ENCODE measurements around the gene BCL11A.

BCL11A gene

GRCh38 chr2:60505880-60506260 is 47.6 kb downstream of the BCL11A start:
- peak; percentile 46 for DNase-seq (ENCODE audit: low spot score)

- DNase-seq (ENCODE audit: low spot score) = no peak
These were observed 48.1 kb downstream of the BCL11A start for GRCh38 chr2:60505240-60505879.

GRCh38 chr2:60504049-60504448 is 49.4 kb downstream of the BCL11A start:
- DNase-seq (ENCODE audit: low spot score) = peak; percentile 74

- DNase-seq (ENCODE audit: low spot score) = no peak
These were observed 51.3 kb downstream of the BCL11A start for GRCh38 chr2:60502144-60502543.

DNA sequence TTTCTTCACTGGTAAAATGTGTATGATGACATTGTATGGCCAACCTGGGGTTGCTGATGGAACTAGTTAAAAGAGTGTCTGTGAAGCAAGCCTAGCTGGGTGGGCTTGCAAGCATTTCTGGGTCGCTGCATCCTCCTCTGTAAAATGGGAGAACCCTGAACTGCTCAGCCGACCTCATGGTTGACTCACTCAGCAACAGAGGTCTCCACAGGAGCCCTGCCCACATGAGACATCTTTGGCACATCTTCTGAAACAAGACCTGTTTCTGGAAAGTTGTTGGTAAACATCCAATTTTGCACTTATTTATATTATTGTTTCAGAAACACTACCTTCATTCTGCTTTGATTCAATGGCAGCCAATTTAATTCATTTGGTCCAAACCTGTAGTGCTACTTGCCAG is 52.6 kb downstream of the BCL11A start:
- DNase-seq (ENCODE audit: low spot score) = peak; percentile 38

- DNase-seq (ENCODE audit: low spot score) = peak; percentile 53
These were observed 53.7 kb downstream of the BCL11A start for GRCh38 chr2:60499651-60500265.

DNA sequence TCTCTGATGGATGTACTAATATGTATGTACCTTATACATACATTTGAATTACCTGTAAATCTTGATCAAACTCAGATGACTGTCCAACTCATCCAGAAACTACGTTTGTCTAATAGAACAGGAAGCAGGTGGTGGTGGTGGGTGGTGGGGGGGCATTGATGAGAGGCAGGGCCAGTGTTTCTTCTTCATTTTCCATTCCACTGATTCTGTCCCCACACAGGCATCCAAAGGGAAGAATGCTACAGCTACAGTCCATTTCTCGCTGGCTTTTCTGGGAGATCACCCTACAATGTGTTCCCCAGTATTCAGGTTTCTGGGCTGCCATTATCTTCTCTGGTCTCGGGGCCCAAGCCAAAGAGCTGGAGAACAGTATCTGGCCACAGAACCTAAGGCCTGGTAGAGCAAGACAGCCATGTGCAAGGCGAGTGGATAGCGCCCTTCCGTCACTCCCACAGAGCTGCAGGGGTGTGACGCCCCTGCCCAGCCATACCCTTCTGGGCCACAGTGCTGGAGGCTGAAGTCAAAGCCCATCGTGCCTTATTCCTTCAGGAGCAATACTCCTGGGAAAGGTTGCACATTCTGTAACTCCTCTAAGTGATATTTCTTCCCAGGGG is 54.5 kb downstream of the BCL11A start:
- peak; percentile 41 for DNase-seq (ENCODE audit: low spot score)

DNA sequence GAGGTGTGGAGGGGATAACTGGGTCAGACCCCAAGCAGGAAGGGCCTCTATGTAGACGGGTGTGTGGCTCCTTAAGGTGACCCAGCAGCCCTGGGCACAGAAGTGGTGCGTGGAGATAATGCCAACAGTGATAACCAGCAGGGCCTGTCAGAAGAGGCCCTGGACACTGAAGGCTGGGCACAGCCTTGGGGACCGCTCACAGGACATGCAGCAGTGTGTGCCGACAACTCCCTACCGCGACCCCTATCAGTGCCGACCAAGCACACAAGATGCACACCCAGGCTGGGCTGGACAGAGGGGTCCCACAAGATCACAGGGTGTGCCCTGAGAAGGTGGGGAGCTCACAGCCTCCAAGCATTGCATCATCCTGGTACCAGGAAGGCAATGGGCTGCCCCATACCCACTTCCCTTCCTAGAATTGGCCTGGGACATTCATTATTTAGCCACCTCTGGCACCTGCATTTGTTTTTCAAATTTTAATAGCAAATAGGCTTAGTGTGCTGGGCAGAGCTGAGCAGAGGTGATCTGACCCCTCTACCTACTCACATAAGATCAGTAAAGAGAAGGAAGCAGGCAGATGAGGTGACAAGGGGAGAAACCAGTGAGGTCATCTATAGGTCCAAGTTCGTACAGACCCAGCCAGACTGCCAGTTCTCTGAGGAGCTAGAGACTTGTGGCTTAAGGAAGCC is 55.2 kb downstream of the BCL11A start:
- DNase-seq (ENCODE audit: low spot score) = peak; percentile 82

DNA sequence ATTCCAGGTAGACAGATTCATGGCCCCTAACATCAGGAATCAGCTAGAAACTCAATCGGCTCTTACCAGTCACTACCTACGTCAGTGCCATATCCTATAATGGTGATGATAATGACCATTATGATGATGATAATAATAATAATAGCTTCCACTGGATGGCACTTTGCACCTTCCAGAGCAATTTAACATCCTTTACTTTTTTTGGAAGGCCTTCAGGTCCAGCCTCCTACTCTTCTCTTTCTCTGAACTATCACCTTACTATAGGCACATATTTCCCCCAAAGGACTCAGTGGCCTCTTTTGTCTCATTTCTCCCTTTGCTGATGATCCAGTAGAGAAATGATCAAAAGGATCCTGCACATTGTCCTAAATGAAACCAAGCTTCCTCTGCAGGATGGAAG is 56.0 kb downstream of the BCL11A start:
- no peak for DNase-seq (ENCODE audit: low spot score)

- DNase-seq (ENCODE audit: low spot score) = peak; percentile 31
These were observed 56.5 kb downstream of the BCL11A start for GRCh38 chr2:60496956-60497355.

DNA sequence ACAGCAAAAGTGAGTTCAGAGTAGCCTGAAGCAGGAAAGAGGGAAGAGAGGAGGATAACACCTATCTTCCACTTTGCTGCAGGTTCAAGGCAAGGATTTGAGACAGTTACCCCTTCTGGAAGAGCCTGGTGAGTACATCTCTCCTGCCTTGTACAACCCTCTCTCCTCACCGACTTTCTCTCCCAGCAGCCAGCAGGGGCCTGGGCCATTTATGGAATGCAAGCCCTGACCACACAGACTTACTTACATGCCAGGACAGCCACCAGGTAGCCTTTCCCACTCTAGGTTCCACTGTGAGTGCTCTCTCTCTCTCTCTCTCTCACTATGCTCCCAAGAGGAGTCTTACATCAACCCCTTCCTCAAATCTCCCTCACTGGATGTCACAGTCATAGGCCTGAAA is 57.0 kb downstream of the BCL11A start:
- DNase-seq (ENCODE audit: low spot score) = no peak

GRCh38 chr2:60495041-60495625 is 58.3 kb downstream of the BCL11A start:
- DNase-seq (ENCODE audit: low spot score) = peak; percentile 69

GRCh38 chr2:60493804-60494387 is 59.6 kb downstream of the BCL11A start:
- DNase-seq (ENCODE audit: low spot score) = peak; percentile 37

GRCh38 chr2:60492548-60492947 is 60.9 kb downstream of the BCL11A start:
- DNase-seq (ENCODE audit: low spot score) = peak; percentile 23

DNA sequence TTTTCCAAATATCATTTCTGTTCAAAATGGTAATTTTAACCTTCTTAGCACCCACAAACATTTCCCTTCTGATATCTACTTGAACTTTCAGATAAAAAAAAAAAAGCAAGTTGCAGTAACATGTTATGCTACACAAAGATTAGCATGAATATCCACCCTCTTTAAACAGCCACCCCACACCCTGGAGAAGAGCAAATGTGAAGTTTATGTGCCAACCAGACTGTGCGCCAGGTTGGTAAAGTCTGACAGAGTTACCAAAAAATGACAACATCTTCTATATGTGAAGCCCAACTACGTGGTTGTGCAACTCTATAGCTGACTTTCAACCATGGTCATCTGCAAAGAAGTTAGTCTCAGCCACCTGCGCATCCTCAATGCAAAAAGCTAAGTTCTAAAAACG is 62.6 kb downstream of the BCL11A start:
- DNase-seq (ENCODE audit: low spot score) = peak; percentile 74

GRCh38 chr2:60490441-60490840 is 63.0 kb downstream of the BCL11A start:
- DNase-seq (ENCODE audit: low spot score) = no peak

DNA sequence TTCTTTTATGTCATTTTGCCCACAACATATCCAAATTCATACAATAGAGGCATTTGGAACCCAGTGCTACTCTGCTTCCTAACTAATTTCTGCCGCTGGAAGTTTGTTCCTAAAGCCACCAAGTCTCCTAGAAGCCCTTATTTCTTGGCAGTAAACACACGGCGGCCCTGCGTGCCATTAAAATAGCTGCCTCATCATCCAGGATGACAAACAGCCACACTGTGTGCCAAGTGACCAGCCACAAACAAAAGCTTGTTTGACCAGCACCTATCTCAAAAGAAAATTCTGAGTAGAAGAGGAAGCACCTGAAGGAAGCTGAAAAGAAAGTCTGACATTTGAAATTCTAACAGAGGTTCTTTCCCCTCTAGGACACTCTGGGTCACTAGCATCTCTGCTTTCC is 64.2 kb downstream of the BCL11A start:
- DNase-seq (ENCODE audit: low spot score) = peak; percentile 41

GRCh38 chr2:60488291-60488690 is 65.2 kb downstream of the BCL11A start:
- DNase-seq (ENCODE audit: low spot score) = peak; percentile 15

DNA sequence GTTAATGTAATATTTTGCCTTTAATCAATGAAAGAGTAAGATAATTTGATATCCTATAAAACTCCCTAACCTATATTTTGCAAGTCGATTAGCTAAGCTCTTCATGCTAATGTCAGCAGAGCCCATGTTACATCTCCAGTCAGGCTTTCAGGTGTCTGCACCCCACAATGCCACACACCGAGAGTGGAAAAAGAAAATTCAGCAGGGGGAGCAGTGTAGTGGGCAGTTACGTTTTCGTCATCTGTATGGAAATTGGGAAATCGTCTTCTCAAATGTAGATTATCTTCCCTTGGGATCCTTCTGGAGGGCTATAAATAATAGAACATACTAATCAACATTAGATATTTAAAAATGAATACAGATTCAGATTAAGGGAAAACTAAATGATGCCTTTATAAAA is 66.3 kb downstream of the BCL11A start:
- DNase-seq (ENCODE audit: low spot score) = no peak

- DNase-seq (ENCODE audit: low spot score) = no peak
These were observed 66.9 kb downstream of the BCL11A start for GRCh38 chr2:60486551-60486950.

- no peak for DNase-seq (ENCODE audit: low spot score)
These were observed 67.4 kb downstream of the BCL11A start for GRCh38 chr2:60486067-60486466.

DNA sequence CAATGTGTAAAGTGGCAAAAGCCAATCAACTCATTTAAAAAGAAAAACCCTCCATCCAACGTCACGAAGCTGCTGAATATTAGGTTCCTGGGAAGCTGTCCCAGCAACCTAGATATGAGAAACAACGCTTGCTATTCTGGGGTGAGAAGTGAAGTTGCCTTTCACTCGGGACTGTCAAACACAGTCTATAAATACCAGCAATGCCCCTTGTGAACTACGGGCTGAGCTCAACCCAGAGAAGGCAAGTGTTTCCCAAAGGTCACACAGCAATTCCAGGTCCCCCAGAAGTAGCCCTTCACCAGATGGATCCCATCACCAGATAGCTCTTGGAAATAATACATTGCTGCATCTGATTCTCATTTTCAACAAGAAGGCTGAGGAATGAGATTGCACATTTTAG is 67.9 kb downstream of the BCL11A start:
- DNase-seq (ENCODE audit: low spot score) = no peak

Measured in hematopoietic multipotent progenitor cell treated with erythropoietin and hydrocortisone succinate and interleukin-3 and kit ligand, for 17 days (in vitro differentiated cells).